Islet of Langerhans (tissue), 1 donor: ENCODE results near the gene TMEM98.
"Not testable (repeated sequence)": the region's sequence is repeated elsewhere in the genome, so short reads cannot be mapped to it uniquely, and the experiment has no call there.

Experiments
- FAIRE-seq: peaks from one replicate; lab custom pipeline; 2011; peaks lifted over from hg19 to GRCh38; lab: Jason Lieb, UNC

TMEM98 gene

DNA sequence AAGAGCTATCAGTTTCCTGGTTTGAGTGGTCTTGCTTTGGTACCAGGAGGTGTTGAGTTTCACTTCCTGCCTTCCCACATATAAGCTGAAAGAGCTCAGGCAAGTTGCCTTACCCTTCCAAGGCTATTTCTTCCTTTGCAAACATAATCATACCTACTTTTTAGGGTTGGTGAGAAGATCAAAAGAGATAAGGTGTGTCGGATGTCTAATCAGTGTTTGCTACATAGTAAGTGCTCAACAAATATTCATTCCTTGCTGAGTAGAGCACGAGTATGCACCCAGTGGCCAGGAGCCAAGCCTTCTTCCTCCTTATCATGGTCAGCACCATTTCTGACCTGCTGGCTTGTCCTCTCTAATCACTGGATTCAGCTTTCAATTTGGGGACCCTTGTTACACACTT lies 12.7 kb upstream of the TMEM98 start:
- no peak for FAIRE-seq

- FAIRE-seq, result no peak
Measured at GRCh38 chr17:32916134-32916533, 11.8 kb upstream of the TMEM98 start.

DNA sequence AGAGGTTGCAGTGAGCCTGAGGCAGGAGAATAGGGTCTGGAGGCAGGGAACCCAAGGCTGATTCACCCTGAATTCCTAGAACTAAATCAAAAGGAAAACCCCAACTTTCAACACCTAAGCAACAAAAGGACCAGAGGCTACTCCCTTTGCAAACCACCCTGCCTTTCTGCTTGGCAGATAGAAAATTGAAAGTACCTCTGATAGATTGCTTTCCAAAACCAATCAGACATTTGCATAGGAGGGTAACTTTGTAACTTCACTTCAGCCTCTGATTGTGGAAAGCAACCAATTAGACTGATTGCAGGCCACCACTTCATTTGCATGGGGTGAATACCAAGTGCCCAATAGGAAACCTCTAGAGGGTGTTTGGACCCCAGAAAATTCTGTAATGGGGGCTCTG lies 10.9 kb upstream of the TMEM98 start:
- FAIRE-seq, result no peak

DNA sequence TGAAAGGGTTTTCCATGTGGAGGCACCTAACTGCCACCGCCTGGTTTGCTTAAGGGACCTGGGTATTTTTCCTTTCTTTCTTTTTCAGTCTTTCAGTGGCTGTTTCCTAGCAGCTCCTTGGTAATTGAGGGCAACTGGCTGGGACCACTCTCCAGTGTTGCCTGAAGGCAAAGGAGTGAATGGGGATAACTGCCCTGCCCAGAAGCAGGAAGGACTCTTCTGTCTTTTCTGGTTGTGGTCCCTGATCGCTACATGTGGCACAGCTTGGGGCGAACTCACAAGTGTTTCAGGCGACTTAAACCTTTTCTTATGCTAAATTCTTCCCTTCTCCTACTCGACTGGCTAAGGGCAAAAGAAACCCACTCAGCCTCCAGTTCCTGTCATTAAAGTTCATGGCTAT lies 10.1 kb upstream of the TMEM98 start:
- FAIRE-seq, result no peak

- not testable (repeated sequence) for FAIRE-seq
Measured at GRCh38 chr17:32919876-32920275, 8.1 kb upstream of the TMEM98 start.

DNA sequence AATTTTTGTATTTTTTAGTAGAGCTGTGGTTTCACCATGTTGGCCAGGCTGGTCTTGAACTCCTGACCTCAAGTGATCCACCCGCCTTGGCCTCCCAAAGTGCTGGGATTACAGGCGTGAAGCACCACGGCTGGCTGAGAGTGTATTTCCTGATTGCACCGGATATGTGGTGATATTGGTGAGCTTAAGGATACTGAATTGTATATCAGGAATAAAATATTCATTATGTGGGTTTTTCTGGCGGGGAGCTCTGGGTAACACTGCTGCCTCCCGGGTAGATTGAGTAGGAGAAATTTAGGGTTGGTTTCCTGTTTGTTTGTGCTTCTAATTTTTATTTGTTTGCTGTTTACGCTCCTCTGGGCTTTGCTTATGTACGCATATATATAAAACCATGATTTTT lies 7.7 kb upstream of the TMEM98 start:
- no peak for FAIRE-seq

DNA sequence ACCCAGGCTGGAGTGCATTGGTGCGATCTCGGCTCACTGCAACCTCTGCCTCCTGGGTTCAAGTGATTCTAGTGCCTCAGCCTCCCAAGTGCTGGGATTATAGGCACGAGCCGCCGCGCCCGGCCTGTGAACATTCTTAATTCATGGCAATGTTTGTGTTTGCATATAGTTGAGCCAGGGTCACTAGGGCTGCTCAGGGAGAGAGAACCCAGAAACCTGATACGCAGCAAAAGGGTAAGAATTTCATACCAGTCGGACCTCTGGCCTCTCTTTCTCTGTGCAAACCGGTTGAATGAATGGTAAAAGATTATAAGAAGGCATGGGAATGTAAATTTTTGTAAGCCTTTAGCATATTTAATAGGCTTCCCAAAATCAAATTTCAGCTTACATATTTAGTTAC lies 6.9 kb upstream of the TMEM98 start:
- no peak for FAIRE-seq

DNA sequence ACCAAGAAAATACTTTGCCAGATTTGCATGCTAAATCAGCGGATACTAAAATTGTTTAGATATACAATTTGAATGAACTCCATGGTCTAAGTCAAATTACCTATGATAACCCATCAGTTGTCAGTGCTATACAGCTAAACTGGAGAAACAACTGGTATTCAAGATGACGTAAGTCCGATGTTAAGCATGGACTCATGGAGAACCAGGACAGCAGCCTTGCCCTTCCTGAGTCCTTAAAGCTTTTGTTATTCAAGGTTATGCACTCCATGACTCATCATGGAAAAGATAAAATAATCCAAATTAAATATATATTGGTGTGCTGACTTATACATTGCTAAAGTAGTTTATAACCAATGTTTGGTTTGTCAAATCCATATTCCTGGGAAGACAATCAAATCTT lies 4.0 kb upstream of the TMEM98 start:
- not testable (repeated sequence) for FAIRE-seq

GRCh38 chr17:32926183-32926582 lies 1.8 kb upstream of the TMEM98 start:
- FAIRE-seq, result no peak

DNA sequence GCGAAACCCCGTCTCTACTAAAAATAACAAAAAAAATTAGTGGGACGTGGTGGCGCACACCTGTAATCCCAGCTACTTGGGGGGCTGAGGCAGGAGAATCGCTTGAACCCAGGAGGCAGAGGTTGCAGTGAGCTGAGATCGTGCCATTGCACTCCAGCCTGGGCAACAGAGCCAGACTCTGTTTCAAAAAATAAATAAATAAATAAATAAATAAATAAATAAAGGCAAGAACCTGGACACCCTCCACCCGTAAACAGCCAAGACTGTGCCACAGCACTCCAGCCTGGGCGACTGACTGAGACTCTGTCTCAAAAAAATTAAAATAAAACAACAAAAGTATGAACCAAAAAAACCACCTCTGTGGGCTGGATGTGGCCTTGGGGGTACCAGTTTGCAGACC lies 1.2 kb upstream of the TMEM98 start:
- not testable (repeated sequence) for FAIRE-seq

GRCh38 chr17:32927201-32927723 lies 691 bp upstream of the TMEM98 start:
- FAIRE-seq, result no peak

DNA sequence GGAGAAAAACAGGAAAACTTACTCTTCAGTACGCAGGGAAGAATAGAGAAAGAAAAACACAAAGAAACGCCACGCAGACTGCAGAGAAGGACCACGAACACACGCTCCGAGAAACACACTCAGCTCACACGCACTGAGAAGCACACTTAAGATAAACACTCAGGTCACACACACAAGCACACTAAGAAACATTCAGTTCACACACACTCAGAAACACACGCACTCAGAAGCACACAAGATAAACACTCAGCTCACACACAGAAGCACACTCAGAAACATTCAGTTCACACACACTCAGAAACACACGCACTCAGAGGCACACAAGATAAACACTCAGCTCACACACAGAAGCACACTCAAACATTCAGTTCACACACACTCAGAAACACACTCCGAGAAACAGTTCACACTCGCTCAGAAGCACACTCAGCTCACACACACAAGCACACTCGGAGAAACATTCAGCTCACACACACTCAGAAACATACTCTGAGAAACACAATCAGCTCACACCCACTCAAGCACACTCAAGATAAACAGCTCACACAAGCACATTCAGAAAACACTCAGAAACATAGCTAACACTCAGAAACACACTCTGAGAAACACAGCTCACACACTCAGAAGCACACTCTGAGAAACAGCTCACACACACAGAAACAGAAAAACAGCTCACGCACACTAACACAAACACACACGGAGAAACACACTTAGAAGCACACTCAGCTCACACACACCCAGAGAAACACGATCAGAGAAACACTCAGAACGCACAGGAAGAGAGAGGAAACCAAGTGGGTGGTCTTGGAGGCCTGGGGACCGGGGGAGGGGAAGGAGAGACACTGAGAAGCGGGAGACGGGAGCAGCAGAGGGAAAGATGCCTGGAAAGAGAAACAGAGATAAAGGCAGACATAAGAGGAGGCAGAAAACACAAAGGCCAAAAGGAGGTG lies 908 bp downstream of the TMEM98 start:
- no peak for FAIRE-seq

DNA sequence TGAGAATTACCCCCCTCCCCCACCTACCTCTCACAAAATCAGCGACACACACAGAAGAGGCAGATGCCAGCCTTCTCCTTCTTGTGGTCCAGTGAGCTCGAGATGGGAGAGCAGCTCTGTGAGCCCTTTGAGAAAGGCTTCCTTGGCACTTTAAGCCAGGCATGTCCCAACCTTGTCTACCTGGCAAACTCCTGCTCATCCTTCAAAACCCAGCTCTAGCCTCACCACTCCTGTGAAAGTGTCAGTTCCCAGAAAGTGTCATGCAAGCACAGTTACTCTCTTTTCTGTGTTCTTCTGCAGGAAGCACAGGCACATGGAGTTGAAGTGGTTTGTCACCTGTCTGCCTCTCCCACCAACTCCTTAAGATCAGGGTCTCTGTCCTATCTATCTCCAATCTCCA lies 1.6 kb downstream of the TMEM98 start:
- no peak for FAIRE-seq

- FAIRE-seq, result no peak
Measured at GRCh38 chr17:32930512-32930911, 2.6 kb downstream of the TMEM98 start.

GRCh38 chr17:32931686-32932085 lies 3.7 kb downstream of the TMEM98 start:
- no peak for FAIRE-seq

- FAIRE-seq, result no peak
Measured at GRCh38 chr17:32933881-32934280, 5.9 kb downstream of the TMEM98 start.

- FAIRE-seq, result no peak
Measured at GRCh38 chr17:32935726-32936125, 7.8 kb downstream of the TMEM98 start.

GRCh38 chr17:32936186-32936893 lies 8.4 kb downstream of the TMEM98 start:
- no peak for FAIRE-seq

DNA sequence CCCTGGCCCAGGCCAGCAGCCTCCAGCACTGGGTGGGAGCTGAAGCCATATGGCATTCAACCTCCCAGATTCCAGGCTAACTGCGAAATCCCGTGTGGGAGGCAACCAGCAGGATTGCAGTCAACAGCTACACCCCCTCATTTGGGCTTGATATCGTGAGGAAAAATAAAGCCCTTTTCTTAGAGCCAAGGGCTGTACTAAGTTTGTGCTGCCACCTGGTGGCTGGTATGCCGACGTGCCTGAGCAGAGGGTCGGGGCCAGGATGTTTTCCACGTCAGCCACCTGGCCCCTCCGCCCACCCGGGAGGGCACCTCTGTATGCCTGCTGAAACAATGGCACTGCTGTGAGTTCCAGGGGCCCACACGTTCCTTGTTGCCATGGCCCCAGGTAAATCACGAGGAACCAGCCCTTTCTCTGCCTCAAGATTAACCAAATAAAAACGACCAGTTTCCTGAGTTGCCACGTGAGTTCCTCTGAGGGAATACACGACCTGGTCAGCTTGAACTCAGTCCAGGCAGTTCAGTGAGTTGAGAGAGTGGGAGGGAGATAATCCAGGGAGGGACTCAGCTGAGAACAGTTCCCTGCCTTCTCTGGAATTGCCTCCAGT lies 9.0 kb downstream of the TMEM98 start:
- no peak for FAIRE-seq

DNA sequence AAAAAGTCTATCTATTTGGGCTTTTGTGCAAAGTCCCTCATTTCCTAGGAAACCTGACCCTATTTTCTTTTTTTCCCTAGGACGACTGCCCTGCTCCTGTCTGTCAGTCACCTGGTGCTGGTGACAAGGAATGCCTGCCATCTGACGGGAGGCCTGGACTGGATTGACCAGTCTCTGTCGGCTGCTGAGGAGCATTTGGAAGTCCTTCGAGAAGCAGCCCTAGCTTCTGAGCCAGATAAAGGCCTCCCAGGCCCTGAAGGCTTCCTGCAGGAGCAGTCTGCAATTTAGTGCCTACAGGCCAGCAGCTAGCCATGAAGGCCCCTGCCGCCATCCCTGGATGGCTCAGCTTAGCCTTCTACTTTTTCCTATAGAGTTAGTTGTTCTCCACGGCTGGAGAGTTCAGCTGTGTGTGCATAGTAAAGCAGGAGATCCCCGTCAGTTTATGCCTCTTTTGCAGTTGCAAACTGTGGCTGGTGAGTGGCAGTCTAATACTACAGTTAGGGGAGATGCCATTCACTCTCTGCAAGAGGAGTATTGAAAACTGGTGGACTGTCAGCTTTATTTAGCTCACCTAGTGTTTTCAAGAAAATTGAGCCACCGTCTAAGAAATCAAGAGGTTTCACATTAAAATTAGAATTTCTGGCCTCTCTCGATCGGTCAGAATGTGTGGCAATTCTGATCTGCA lies 12.9 kb downstream of the TMEM98 start:
- FAIRE-seq, result no peak

DNA sequence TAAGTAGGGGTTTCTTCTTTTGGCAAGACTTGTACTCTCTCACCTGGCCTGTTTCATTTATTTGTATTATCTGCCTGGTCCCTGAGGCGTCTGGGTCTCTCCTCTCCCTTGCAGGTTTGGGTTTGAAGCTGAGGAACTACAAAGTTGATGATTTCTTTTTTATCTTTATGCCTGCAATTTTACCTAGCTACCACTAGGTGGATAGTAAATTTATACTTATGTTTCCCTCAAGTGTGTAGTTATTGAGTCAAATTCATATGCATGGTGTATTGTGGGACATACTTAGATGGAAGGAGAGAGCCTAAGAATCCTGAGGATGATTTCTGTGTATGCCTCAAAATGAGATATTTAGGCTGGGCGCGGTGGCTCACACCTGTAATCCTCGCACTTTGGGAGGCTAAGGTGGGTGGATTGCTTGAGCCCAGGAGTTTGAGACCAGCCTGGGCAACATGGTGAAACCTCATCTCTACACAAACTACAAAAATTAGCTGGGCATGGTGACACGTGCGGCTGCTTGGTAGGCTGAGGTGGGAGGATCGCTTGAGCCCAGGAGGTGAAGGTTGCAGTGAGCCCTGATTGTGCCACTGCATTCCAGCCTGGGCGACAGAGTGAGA lies 13.6 kb downstream of the TMEM98 start:
- FAIRE-seq, result no peak

GRCh38 chr17:32943206-32943605 lies 15.3 kb downstream of the TMEM98 start:
- FAIRE-seq, result no peak
